Measurements from ENCODE around the gene RMND5B.
"Not testable (repeated sequence)": the region's sequence is repeated elsewhere in the genome, so short reads cannot be mapped to it uniquely, and the experiment has no call there.

Gene RMND5B

DNA sequence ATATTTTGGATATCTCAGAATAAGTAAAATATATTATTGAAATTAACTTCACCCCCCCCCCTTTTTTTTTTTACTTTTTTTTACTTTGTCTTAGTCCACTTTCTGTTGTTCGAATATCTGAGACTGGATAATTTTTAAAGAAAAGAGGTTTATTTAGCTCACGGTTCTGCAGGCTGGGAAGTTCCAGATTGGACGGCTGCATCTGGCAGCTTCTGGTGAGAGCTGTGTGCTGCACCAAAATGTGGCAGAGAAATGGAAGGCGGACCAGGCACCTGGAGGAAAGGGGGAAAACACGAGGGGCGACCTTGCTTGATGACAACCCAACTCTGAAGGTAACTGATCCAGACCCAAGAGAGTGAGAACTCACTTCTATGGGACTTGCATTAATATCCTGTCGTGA lies 62.0 kb downstream of the RMND5B start:
- H3K9me3 ChIP-seq (ENCODE audit: control insufficient read depth, insufficient read depth, low read length), result no peaks in the 10 kb centered on the region
- H3K4me1 ChIP-seq (ENCODE audit: control insufficient read depth, insufficient read depth, low read length), result no peaks in the 10 kb centered on the region
- no peak overlapping the region for H3K27ac ChIP-seq (ENCODE audit: low read length)
- no CpG with 5 or more reads among the region's 7 CpGs for WGBS (ENCODE audit: insufficient coverage, insufficient read length)
- no peaks in the 10 kb centered on the region for H3K27me3 ChIP-seq (ENCODE audit: control insufficient read depth, insufficient read depth, low read length)
- no peaks in the 10 kb centered on the region for H3K36me3 ChIP-seq (ENCODE audit: control insufficient read depth, insufficient read depth, low read length)
- no peak for DNase-seq (ENCODE audit: low read depth, low spot score)
- H3K4me3 ChIP-seq (ENCODE audit: low read length), result no peak overlapping the region

DNA sequence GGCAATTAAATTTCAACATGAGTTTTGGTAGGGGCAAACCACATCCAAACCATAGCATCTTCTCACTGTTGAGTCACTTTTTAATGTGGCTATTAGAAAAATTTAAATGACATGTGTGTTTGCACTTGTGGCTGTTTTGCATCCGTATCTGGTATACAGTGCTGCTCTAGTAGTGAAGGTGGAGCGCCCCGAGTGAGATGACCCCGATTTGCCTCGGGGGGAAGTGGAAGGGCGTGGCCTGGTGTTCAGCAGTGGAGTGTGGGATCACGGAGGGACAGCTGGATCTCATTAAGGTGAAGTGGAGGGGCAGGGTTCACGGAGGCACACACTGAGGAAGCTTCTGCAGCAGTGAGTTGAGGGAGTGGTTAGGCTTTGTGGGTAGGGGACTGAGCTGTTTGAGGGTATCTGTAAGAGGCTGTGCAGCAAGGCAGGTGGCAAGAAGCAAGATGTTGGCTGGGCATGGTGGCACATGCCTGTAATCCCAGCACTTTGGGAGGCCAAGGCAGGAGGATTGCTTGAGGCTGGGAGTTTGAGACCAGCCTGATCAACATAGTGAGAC lies 62.5 kb downstream of the RMND5B start:
- H3K4me3 ChIP-seq (ENCODE audit: low read length), result no peak overlapping the region
- H3K36me3 ChIP-seq (ENCODE audit: control insufficient read depth, insufficient read depth, low read length), result no peaks in the 10 kb centered on the region
- H3K27ac ChIP-seq (ENCODE audit: low read length), result no peak overlapping the region
- H3K4me1 ChIP-seq (ENCODE audit: control insufficient read depth, insufficient read depth, low read length), result no peaks in the 10 kb centered on the region
- no peak for DNase-seq (ENCODE audit: low read depth, low spot score)
- no peaks in the 10 kb centered on the region for H3K9me3 ChIP-seq (ENCODE audit: control insufficient read depth, insufficient read depth, low read length)
- no CpG with 5 or more reads among the region's 8 CpGs for WGBS (ENCODE audit: insufficient coverage, insufficient read length)
- no peaks in the 10 kb centered on the region for H3K27me3 ChIP-seq (ENCODE audit: control insufficient read depth, insufficient read depth, low read length)

- H3K9me3 ChIP-seq (ENCODE audit: control insufficient read depth, insufficient read depth, low read length), result no peaks in the 10 kb centered on the region
- H3K27ac ChIP-seq (ENCODE audit: low read length), result no peak overlapping the region
- no CpG with 5 or more reads among the region's 7 CpGs for WGBS (ENCODE audit: insufficient coverage, insufficient read length)
- no peak overlapping the region for H3K4me3 ChIP-seq (ENCODE audit: low read length)
- no peaks in the 10 kb centered on the region for H3K36me3 ChIP-seq (ENCODE audit: control insufficient read depth, insufficient read depth, low read length)
- H3K27me3 ChIP-seq (ENCODE audit: control insufficient read depth, insufficient read depth, low read length), result no peaks in the 10 kb centered on the region
- no peak for DNase-seq (ENCODE audit: low read depth, low spot score)
- H3K4me1 ChIP-seq (ENCODE audit: control insufficient read depth, insufficient read depth, low read length), result no peaks in the 10 kb centered on the region
Measured at GRCh38 chr5:178194026-178194425, 63.2 kb downstream of the RMND5B start.

GRCh38 chr5:178196281-178196812 lies 65.5 kb downstream of the RMND5B start:
- Histone ChIP-seq H3K4me3 (ENCODE audit: low read length) (no peak overlapping the region), H3K27me3 (ENCODE audit: control insufficient read depth, insufficient read depth, low read length) (no peaks in the 10 kb centered on the region), H3K27ac (ENCODE audit: low read length) (no peak overlapping the region), H3K9me3 (ENCODE audit: control insufficient read depth, insufficient read depth, low read length) (no peaks in the 10 kb centered on the region), H3K4me1 (ENCODE audit: control insufficient read depth, insufficient read depth, low read length) (no peaks in the 10 kb centered on the region), H3K36me3 (ENCODE audit: control insufficient read depth, insufficient read depth, low read length) (no peaks in the 10 kb centered on the region)
- no peak for DNase-seq (ENCODE audit: low read depth, low spot score)
- WGBS (ENCODE audit: insufficient coverage, insufficient read length), result no CpG with 5 or more reads among the region's 7 CpGs

DNA sequence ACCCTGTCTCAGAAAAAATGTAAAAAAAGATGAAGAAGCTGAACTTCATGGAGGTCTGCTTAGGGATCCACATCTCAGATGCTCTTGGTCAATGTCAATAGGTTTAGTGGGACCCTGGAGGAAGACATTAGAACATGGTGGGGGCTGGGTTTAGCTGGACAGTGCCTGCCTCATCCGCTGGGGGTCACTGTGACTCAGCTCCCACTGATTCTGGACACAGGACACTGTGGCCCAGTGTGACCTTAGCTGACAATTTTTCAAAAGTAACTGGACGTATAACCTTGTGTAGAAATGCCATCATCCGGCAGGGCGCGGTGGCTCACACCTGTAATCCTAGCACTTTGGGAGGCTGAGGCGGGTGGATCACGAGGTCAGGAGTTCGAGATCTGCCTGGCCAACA lies 66.2 kb downstream of the RMND5B start:
- Histone ChIP-seq H3K27me3 (ENCODE audit: control insufficient read depth, insufficient read depth, low read length) (no peaks in the 10 kb centered on the region), H3K4me3 (ENCODE audit: low read length) (no peak overlapping the region), H3K9me3 (ENCODE audit: control insufficient read depth, insufficient read depth, low read length) (no peaks in the 10 kb centered on the region), H3K27ac (ENCODE audit: low read length) (no peak overlapping the region), H3K36me3 (ENCODE audit: control insufficient read depth, insufficient read depth, low read length) (no peaks in the 10 kb centered on the region), H3K4me1 (ENCODE audit: control insufficient read depth, insufficient read depth, low read length) (no peaks in the 10 kb centered on the region)
- WGBS (ENCODE audit: insufficient coverage, insufficient read length), result no CpG with 5 or more reads among the region's 8 CpGs
- DNase-seq (ENCODE audit: low read depth, low spot score), result no peak

- WGBS (ENCODE audit: insufficient coverage, insufficient read length), result no CpG with 5 or more reads among the region's 11 CpGs
- H3K4me3 ChIP-seq (ENCODE audit: low read length); H3K27me3 ChIP-seq (ENCODE audit: control insufficient read depth, insufficient read depth, low read length); H3K4me1 ChIP-seq (ENCODE audit: control insufficient read depth, insufficient read depth, low read length); H3K9me3 ChIP-seq (ENCODE audit: control insufficient read depth, insufficient read depth, low read length); DNase-seq (ENCODE audit: low read depth, low spot score); H3K27ac ChIP-seq (ENCODE audit: low read length); H3K36me3 ChIP-seq (ENCODE audit: control insufficient read depth, insufficient read depth, low read length): not testable (repeated sequence)
Measured at GRCh38 chr5:178198151-178198550, 67.3 kb downstream of the RMND5B start.

GRCh38 chr5:178198706-178199105 lies 67.9 kb downstream of the RMND5B start:
- H3K4me1 ChIP-seq (ENCODE audit: control insufficient read depth, insufficient read depth, low read length), result no peaks in the 10 kb centered on the region
- H3K27me3 ChIP-seq (ENCODE audit: control insufficient read depth, insufficient read depth, low read length), result no peaks in the 10 kb centered on the region
- no peak overlapping the region for H3K27ac ChIP-seq (ENCODE audit: low read length)
- no CpG with 5 or more reads among the region's 11 CpGs for WGBS (ENCODE audit: insufficient coverage, insufficient read length)
- no peaks in the 10 kb centered on the region for H3K36me3 ChIP-seq (ENCODE audit: control insufficient read depth, insufficient read depth, low read length)
- H3K4me3 ChIP-seq (ENCODE audit: low read length), result no peak overlapping the region
- H3K9me3 ChIP-seq (ENCODE audit: control insufficient read depth, insufficient read depth, low read length), result no peaks in the 10 kb centered on the region
- DNase-seq (ENCODE audit: low read depth, low spot score), result no peak

- H3K4me3 ChIP-seq (ENCODE audit: low read length), result no peak overlapping the region
- H3K4me1 ChIP-seq (ENCODE audit: control insufficient read depth, insufficient read depth, low read length), result no peaks in the 10 kb centered on the region
- no CpG with 5 or more reads among the region's 12 CpGs for WGBS (ENCODE audit: insufficient coverage, insufficient read length)
- H3K27me3 ChIP-seq (ENCODE audit: control insufficient read depth, insufficient read depth, low read length), result no peaks in the 10 kb centered on the region
- no peaks in the 10 kb centered on the region for H3K9me3 ChIP-seq (ENCODE audit: control insufficient read depth, insufficient read depth, low read length)
- no peak overlapping the region for H3K27ac ChIP-seq (ENCODE audit: low read length)
- no peak for DNase-seq (ENCODE audit: low read depth, low spot score)
- no peaks in the 10 kb centered on the region for H3K36me3 ChIP-seq (ENCODE audit: control insufficient read depth, insufficient read depth, low read length)
Measured at GRCh38 chr5:178199581-178200434, 69.0 kb downstream of the RMND5B start.

All from iPS DF 6.9 (cell line).